Measurements from ENCODE around the gene RAB11FIP5.

DNA sequence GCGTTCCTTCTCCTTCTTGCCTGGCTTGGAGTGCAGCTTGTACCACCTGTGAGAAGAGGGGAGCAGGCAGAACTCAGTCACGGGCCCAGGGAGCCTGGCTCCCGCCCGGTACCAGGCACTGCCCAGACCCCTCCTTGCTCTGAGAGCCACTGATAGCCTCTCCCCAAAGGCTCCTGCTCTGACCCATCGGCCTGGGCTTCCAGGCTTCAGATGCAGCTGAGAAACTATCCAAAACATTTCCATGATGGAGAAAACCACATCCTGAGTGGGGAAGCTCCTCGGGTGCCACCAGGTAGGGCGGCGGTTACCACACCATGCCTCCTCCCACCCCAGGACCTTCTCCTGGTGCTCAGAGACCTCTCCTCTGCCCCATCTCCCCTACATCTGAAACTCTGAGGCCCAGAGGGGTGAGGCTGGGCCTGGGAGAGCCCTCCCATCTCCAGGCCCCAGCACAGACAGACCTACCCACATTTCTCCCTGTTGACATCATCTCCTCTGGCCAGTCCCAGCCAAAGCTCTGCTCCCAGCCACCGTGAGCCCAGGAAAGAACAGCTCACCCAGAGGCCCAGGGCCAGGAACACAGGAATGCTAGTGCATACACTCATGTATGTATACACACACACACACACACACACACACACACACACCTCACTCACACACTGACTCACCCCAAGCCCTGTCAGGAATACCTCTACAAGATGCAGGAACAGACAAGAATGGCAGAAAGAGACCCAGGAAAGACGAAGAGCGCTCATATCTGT is 23.3 kb downstream of the RAB11FIP5 start:
- TF ChIP-seq, protein P1, sequence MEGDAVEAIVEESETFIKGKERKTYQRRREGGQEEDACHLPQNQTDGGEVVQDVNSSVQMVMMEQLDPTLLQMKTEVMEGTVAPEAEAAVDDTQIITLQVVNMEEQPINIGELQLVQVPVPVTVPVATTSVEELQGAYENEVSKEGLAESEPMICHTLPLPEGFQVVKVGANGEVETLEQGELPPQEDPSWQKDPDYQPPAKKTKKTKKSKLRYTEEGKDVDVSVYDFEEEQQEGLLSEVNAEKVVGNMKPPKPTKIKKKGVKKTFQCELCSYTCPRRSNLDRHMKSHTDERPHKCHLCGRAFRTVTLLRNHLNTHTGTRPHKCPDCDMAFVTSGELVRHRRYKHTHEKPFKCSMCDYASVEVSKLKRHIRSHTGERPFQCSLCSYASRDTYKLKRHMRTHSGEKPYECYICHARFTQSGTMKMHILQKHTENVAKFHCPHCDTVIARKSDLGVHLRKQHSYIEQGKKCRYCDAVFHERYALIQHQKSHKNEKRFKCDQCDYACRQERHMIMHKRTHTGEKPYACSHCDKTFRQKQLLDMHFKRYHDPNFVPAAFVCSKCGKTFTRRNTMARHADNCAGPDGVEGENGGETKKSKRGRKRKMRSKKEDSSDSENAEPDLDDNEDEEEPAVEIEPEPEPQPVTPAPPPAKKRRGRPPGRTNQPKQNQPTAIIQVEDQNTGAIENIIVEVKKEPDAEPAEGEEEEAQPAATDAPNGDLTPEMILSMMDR (IDR thresholded peaks at IDR 0.05): no peak
- no peak for TF ChIP-seq EP300 (IDR thresholded peaks at IDR 0.05)
